GM23338 (cell line): ENCODE data around the gene SELENOO. TPM values are rescaled to one million over a fixed set of nuclear protein-coding genes. Genes with fewer than 3 reads are reported as not detected.

Experiments
- ATAC-seq: fragments of 200-7000 bp; cut with Tn5 transposase; 3 replicates; pipeline ENCODE4 v1.9.1; 2020
- DNase-seq: peaks from one replicate; pipeline ENCODE4 v3.0.0-alpha.2; 2015; ENCODE audit warnings: low spot score
- H2AFZ ChIP-seq: fragments of 200-600 bp; sonication (generic); 2 replicates; pipeline ENCODE4 v1.8.0; 2016; ENCODE audit warnings: antibody characterized with exemption, mild to moderate bottlenecking, moderate library complexity
- H3F3A ChIP-seq: fragments of 200-600 bp; sonication (generic); replicated peaks from 2 replicates; pipeline ENCODE4 v1.8.0; 2017; ENCODE audit warnings: antibody characterized with exemption, mixed run types, low read depth
- H3K27ac ChIP-seq: fragments of 200-600 bp; sonication (generic); 2 replicates; pipeline ENCODE4 v1.6.1; 2016; ENCODE audit warnings: low read depth
- H3K27me3 ChIP-seq: fragments of 200-600 bp; sonication (generic); 2 replicates; pipeline ENCODE4 v1.8.0; 2016; ENCODE audit warnings: mild to moderate bottlenecking, mixed run types, moderate library complexity; ENCODE audit not compliant: insufficient read depth
- H3K36me3 ChIP-seq: fragments of 200-600 bp; sonication (generic); 2 replicates; pipeline ENCODE4 v1.8.0; 2016; ENCODE audit warnings: mild to moderate bottlenecking; ENCODE audit not compliant: insufficient read depth
- H3K4me1 ChIP-seq: fragments of 200-600 bp; sonication (generic); 2 replicates; pipeline ENCODE4 v1.8.0; 2016; ENCODE audit warnings: mild to moderate bottlenecking, moderate library complexity; ENCODE audit not compliant: insufficient read depth
- H3K4me2 ChIP-seq: fragments of 200-600 bp; sonication (generic); 2 replicates; pipeline ENCODE4 v1.7.1; 2017; ENCODE audit warnings: mixed run types
- H3K4me3 ChIP-seq: fragments of 200-600 bp; sonication (generic); 2 replicates; pipeline ENCODE4 v1.6.1; 2016; ENCODE audit warnings: mixed run types
- H3K79me2 ChIP-seq: fragments of 200-600 bp; sonication (generic); replicated peaks from 2 replicates; pipeline ENCODE4 v1.8.0; 2017; ENCODE audit warnings: mild to moderate bottlenecking; ENCODE audit not compliant: insufficient read depth
- H3K9me2 ChIP-seq: fragments of 200-600 bp; sonication (generic); 2 replicates; pipeline ENCODE4 v1.8.0; 2017; ENCODE audit not compliant: insufficient read depth
- H4K20me1 ChIP-seq: fragments of 200-600 bp; sonication (generic); replicated peaks from 2 replicates; pipeline ENCODE4 v1.8.0; 2017; ENCODE audit warnings: mild to moderate bottlenecking; ENCODE audit not compliant: insufficient read depth
- H3K27ac Mint-ChIP-seq: 2 replicates; pipeline ENCODE4 v1.8.0; 2020; ENCODE audit warnings: inconsistent platforms, mild to moderate bottlenecking, moderate library complexity, mixed read lengths
- H3K27me3 Mint-ChIP-seq: 3 replicates; pipeline ENCODE4 v1.8.0; 2022; ENCODE audit warnings: low read depth, mild to moderate bottlenecking, moderate library complexity, mixed read lengths, inconsistent platforms; ENCODE audit not compliant: insufficient read depth, poor library complexity
- H3K36me3 Mint-ChIP-seq: 3 replicates; pipeline ENCODE4 v1.8.0; 2021; ENCODE audit warnings: low read depth, mild to moderate bottlenecking, inconsistent platforms, moderate library complexity, mixed read lengths
- H3K4me1 Mint-ChIP-seq: 3 replicates; pipeline ENCODE4 v1.8.0; 2020; ENCODE audit warnings: mild to moderate bottlenecking, inconsistent platforms, mixed read lengths
- H3K4me3 Mint-ChIP-seq: 3 replicates; pipeline ENCODE4 v1.8.0; 2021; ENCODE audit warnings: moderate library complexity, mild to moderate bottlenecking, inconsistent platforms, mixed read lengths
- H3K9me3 Mint-ChIP-seq: 3 replicates; pipeline ENCODE4 v1.8.0; 2020; ENCODE audit warnings: moderate library complexity, mild to moderate bottlenecking, inconsistent platforms, mixed read lengths
- CREB1 ChIP-seq: fragments of 250-450 bp; sonication (Bioruptor Pico); IDR thresholded peaks from 2 replicates; pipeline ENCODE4 v1.5.0; 2020; ENCODE audit warnings: low read depth, mild to moderate bottlenecking, moderate library complexity
- ETS1 ChIP-seq: IDR thresholded peaks from 2 replicates; pipeline ENCODE4 v1.6.1; 2016; ENCODE audit warnings: antibody characterized with exemption
- EZH2 ChIP-seq: fragments of 200-600 bp; sonication (generic); IDR thresholded peaks from one replicate; pipeline ENCODE4 v1.8.0; 2017; ENCODE audit warnings: antibody characterized with exemption, mild to moderate bottlenecking, low read depth; ENCODE audit not compliant: unreplicated experiment
- EZH2phosphoT487 ChIP-seq: fragments of 200-600 bp; sonication (generic); IDR thresholded peaks from one replicate; pipeline ENCODE4 v1.8.1; 2018; ENCODE audit warnings: antibody characterized with exemption; ENCODE audit not compliant: unreplicated experiment
- NANOG ChIP-seq: IDR thresholded peaks from 2 replicates; pipeline ENCODE4 v1.6.1; 2016; ENCODE audit warnings: antibody characterized with exemption, borderline replicate concordance
- POLR2AphosphoS5 ChIP-seq: IDR thresholded peaks from 2 replicates; pipeline ENCODE4 v1.6.1; 2016; ENCODE audit warnings: antibody characterized with exemption, low read depth
- ZNF331 ChIP-seq: fragments of 250-450 bp; sonication (Bioruptor Pico); IDR thresholded peaks from 2 replicates; pipeline ENCODE4 v1.5.0; 2020; ENCODE audit warnings: low read depth, mild to moderate bottlenecking, moderate library complexity
- polyA plus RNA-seq: library from polyadenylated mRNA; unstranded; fragments of >200 nt; fragmentation: Nextera tagmentation; extraction: Ambion mirVana; gene quantifications from 2 replicates; pipeline ENCODE4 v1.2.1, GENCODE V29; 2016
- total RNA-seq: library from RNA; depleted of rRNA; stranded (reverse); fragments of >200 nt; shearing (Covaris generic); gene quantifications from 2 replicates; pipeline ENCODE4 v1.2.3, GENCODE V29; 2014
- TF ChIP-seq, protein P1 (sequence below), 2 experiments: fragments of 200-600 bp in 1 of 2; sonication (generic) in 1 of 2; conservative IDR thresholded peaks; 2 replicates each; pipeline versions ENCODE4 v1.5.1 to v1.6.1; 2016 to 2017; ENCODE audit warnings: antibody characterized with exemption in 2 of 2, low read depth in 2 of 2, mild to moderate bottlenecking in 2 of 2, moderate library complexity in 1 of 2
- TF ChIP-seq, protein P2 (sequence below): IDR thresholded peaks from one replicate; pipeline ENCODE4 v1.6.1; 2018; ENCODE audit warnings: antibody characterized with exemption; ENCODE audit not compliant: unreplicated experiment

SELENOO gene
- total and polyA plus RNA-seq, 2 experiments from 2014 or later = 6.8 to 21.3 TPM

DNA sequence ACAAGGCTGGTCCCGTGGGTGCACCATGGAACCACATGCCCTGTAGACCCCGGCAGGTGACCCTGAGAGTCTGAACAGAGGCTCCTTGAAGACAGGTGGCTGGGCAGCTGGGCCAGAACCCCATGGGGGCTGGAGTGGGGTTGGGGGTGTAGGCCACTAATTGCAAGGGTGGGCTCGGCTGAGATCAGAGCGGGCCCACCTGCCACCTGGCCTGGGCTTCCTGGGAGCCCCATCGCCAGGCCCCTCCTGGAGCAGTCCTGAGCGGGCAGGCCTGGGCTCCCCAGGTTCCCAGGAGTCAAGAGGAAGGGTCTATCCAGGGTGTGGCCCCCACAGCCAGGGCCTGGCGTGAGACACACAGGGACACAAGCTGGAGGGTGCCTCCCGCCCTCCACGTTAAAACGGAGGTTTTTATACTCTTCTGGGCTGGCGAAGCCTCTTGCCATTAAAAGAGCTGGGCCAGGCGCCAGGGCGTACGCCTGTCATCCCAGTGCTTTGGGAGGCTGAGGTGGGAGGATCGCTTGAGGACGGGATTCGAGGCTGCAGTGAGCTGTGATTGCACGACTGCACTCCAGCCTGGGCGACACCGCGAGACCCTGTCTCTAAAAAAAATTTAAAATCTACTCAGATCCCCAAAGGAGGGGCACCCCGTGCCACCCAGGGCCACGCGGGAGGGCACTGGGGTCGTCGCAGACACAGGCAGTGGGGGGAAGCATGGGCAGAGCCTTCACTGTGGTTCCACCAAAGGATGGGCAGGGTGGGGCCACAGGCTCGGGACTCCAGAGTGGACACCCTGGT lies 19.9 kb upstream of the SELENOO start:
- no peak overlapping the region for H3K27ac ChIP-seq
- H3K4me3 ChIP-seq = no peak overlapping the region
- H4K20me1 ChIP-seq = no peaks in the 10 kb centered on the region
- H3K79me2 ChIP-seq = no peaks in the 10 kb centered on the region
- H3K27me3 Mint-ChIP-seq = peaks cover 19% of the 10 kb centered on the region
- 0 out of 2 replicates have a peak, but pooled peaks cover 10% of the 10 kb centered on the region for H3K27me3 ChIP-seq
- peaks cover 9% of the 10 kb centered on the region for H3K4me1 ChIP-seq
- no peak overlapping the region for H2AFZ ChIP-seq
- no peak overlapping the region for H3K4me3 Mint-ChIP-seq
- DNase-seq (no peak), ATAC-seq (no peak)
- peaks cover 4% of the 10 kb centered on the region; the same call in 1 of the 3 replicates for H3K36me3 Mint-ChIP-seq
- no peak overlapping the region for H3K4me2 ChIP-seq
- H3K27ac Mint-ChIP-seq = no peak overlapping the region
- no peaks in the 10 kb centered on the region for H3K9me3 Mint-ChIP-seq
- H3K9me2 ChIP-seq = no peaks in the 10 kb centered on the region
- peaks cover 9% of the 10 kb centered on the region for H3K4me1 Mint-ChIP-seq
- H3K36me3 ChIP-seq = no peaks in the 10 kb centered on the region
- H3F3A ChIP-seq = no peaks in the 10 kb centered on the region
- TF ChIP-seq, protein P1, sequence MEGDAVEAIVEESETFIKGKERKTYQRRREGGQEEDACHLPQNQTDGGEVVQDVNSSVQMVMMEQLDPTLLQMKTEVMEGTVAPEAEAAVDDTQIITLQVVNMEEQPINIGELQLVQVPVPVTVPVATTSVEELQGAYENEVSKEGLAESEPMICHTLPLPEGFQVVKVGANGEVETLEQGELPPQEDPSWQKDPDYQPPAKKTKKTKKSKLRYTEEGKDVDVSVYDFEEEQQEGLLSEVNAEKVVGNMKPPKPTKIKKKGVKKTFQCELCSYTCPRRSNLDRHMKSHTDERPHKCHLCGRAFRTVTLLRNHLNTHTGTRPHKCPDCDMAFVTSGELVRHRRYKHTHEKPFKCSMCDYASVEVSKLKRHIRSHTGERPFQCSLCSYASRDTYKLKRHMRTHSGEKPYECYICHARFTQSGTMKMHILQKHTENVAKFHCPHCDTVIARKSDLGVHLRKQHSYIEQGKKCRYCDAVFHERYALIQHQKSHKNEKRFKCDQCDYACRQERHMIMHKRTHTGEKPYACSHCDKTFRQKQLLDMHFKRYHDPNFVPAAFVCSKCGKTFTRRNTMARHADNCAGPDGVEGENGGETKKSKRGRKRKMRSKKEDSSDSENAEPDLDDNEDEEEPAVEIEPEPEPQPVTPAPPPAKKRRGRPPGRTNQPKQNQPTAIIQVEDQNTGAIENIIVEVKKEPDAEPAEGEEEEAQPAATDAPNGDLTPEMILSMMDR (conservative IDR thresholded peaks at IDR 0.05; ENCODE audit: low read depth in 2 of 2) = no peak
- TF ChIP-seq NANOG (no peak), EZH2 (no peak)

DNA sequence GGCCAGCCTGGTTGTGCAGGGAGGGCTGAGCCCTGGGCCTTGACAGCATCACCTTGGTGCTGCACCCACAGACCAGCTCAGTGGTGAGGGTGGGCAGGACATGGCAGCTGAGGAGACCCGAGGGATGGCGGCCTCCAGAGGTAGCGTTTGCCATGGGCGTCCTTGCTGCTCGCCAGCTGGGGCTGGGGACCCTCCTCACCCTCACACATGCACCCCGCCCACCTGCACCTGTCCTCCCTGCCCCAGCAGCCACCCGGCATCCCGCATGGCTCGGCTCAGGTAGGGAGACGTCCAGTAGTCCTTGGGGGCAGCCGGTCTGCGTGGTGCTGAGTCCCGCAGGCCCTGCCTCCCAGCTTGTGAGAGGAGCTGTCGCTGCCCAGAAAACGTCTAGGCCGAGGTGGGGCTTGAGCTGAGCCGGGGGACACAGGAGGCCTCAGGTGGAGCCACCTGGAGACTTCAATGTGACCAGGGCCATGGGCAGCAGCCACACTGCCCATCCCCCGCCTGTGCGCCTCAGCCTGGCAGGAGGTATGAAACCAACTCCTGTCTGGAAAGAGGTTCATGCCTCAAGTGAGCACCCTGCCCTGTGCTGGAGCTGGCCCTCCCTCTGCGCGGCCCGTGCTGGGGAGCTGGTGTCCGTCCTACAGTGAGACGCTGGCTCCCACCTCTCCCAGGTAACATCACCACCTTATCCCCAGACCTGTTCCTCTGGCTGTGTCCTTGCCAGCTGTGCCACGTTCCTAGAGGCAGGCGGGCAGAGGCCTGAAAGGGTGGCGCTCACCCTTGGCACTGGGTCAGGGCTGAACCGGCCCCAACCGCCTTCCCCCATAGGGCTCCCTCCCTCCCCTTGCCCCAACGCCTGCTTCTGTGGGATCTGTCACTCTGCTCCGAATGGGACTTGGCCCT lies 18.4 kb upstream of the SELENOO start:
- Histone ChIP-seq H3K36me3 (no peaks in the 10 kb centered on the region), H3K4me3 (no peak overlapping the region), H3K4me2 (no peak overlapping the region), H4K20me1 (no peaks in the 10 kb centered on the region; the same call in 1 of the 2 replicates), H3K27me3 (0 out of 2 replicates have a peak, but pooled peaks cover 10% of the 10 kb centered on the region), H3K79me2 (peaks cover 10% of the 10 kb centered on the region), H3F3A (no peaks in the 10 kb centered on the region), H3K4me1 (peaks cover 13% of the 10 kb centered on the region), H3K9me2 (no peaks in the 10 kb centered on the region), H3K27ac (no peak overlapping the region), H2AFZ (no peak overlapping the region)
- Mint-ChIP-seq H3K4me1 (peaks cover 12% of the 10 kb centered on the region), H3K4me3 (no peak overlapping the region), H3K9me3 (no peaks in the 10 kb centered on the region), H3K36me3 (peaks cover 4% of the 10 kb centered on the region; the same call in 1 of the 3 replicates), H3K27me3 (peaks cover 20% of the 10 kb centered on the region), H3K27ac (no peak overlapping the region)
- no peak for ATAC-seq
- DNase-seq = no peak
- TF ChIP-seq ZNF331 (CRISPR knock-in tag) (no peak), POLR2AphosphoS5 (no peak), ETS1 (no peak), CREB1 (CRISPR knock-in tag) (no peak), EZH2phosphoT487 (no peak)
- TF ChIP-seq, protein P2, sequence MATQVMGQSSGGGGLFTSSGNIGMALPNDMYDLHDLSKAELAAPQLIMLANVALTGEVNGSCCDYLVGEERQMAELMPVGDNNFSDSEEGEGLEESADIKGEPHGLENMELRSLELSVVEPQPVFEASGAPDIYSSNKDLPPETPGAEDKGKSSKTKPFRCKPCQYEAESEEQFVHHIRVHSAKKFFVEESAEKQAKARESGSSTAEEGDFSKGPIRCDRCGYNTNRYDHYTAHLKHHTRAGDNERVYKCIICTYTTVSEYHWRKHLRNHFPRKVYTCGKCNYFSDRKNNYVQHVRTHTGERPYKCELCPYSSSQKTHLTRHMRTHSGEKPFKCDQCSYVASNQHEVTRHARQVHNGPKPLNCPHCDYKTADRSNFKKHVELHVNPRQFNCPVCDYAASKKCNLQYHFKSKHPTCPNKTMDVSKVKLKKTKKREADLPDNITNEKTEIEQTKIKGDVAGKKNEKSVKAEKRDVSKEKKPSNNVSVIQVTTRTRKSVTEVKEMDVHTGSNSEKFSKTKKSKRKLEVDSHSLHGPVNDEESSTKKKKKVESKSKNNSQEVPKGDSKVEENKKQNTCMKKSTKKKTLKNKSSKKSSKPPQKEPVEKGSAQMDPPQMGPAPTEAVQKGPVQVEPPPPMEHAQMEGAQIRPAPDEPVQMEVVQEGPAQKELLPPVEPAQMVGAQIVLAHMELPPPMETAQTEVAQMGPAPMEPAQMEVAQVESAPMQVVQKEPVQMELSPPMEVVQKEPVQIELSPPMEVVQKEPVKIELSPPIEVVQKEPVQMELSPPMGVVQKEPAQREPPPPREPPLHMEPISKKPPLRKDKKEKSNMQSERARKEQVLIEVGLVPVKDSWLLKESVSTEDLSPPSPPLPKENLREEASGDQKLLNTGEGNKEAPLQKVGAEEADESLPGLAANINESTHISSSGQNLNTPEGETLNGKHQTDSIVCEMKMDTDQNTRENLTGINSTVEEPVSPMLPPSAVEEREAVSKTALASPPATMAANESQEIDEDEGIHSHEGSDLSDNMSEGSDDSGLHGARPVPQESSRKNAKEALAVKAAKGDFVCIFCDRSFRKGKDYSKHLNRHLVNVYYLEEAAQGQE = no peak
